ENCODE data around the gene ARHGAP12.

The ARHGAP12 gene

GRCh38 chr10:31926765-31927564 is 1.7 kb downstream of the ARHGAP12 start:
- peak overlapping the region; percentile 98 for H3K4me3 Mint-ChIP-seq
- peaks cover 35% of the 10 kb centered on the region for H3K4me1 Mint-ChIP-seq (ENCODE audit: low read depth)
- peak overlapping the region; percentile 96 for H3K27ac Mint-ChIP-seq
- intact Hi-C loops (cut with micrococcal nuclease), result loop anchor here (5.0 to 10.0 kb wide), 3 partner anchors 35 to 78 kb away; no protein-coding TSS in a partner anchor
- peaks cover 16% of the 10 kb centered on the region for H3K36me3 Mint-ChIP-seq (ENCODE audit: low read depth)
- no peaks in the 10 kb centered on the region for H3K9me3 Mint-ChIP-seq
- H3K27me3 Mint-ChIP-seq, result no peaks in the 10 kb centered on the region

GRCh38 chr10:31926160-31926559 is 2.5 kb downstream of the ARHGAP12 start:
- H3K27ac Mint-ChIP-seq, result no peak overlapping the region
- peaks cover 16% of the 10 kb centered on the region for H3K36me3 Mint-ChIP-seq (ENCODE audit: low read depth)
- H3K4me3 Mint-ChIP-seq, result no peak overlapping the region
- no peaks in the 10 kb centered on the region for H3K27me3 Mint-ChIP-seq
- H3K4me1 Mint-ChIP-seq (ENCODE audit: low read depth), result peaks cover 38% of the 10 kb centered on the region
- intact Hi-C loops (cut with micrococcal nuclease), result loop anchor here (5.0 to 10.0 kb wide), 3 partner anchors 36 to 79 kb away; no protein-coding TSS in a partner anchor
- H3K9me3 Mint-ChIP-seq, result no peaks in the 10 kb centered on the region

GRCh38 chr10:31924833-31925232 is 3.8 kb downstream of the ARHGAP12 start:
- Mint-ChIP-seq H3K4me1 (ENCODE audit: low read depth) (peaks cover 35% of the 10 kb centered on the region), H3K36me3 (ENCODE audit: low read depth) (peaks cover 16% of the 10 kb centered on the region), H3K27me3 (no peaks in the 10 kb centered on the region), H3K27ac (no peak overlapping the region), H3K4me3 (no peak overlapping the region), H3K9me3 (no peaks in the 10 kb centered on the region)
- intact Hi-C loops (cut with micrococcal nuclease), result loop anchor here (5.0 to 10.0 kb wide), 3 partner anchors 37 to 80 kb away; no protein-coding TSS in a partner anchor

GRCh38 chr10:31923389-31923788 is 5.2 kb downstream of the ARHGAP12 start:
- Mint-ChIP-seq H3K27me3 (no peaks in the 10 kb centered on the region), H3K36me3 (ENCODE audit: low read depth) (peaks cover 6% of the 10 kb centered on the region), H3K27ac (no peak overlapping the region), H3K4me3 (no peak overlapping the region), H3K9me3 (no peaks in the 10 kb centered on the region), H3K4me1 (ENCODE audit: low read depth) (peaks cover 36% of the 10 kb centered on the region)
- intact Hi-C loops (cut with micrococcal nuclease), result loop anchor here (10.0 kb wide), 1 partner anchor 81 kb away; no protein-coding TSS in a partner anchor

GRCh38 chr10:31921031-31921430 is 7.6 kb downstream of the ARHGAP12 start:
- H3K9me3 Mint-ChIP-seq, result no peaks in the 10 kb centered on the region
- intact Hi-C loops (cut with micrococcal nuclease), result loop anchor here (10.0 kb wide), 1 partner anchor 84 kb away; no protein-coding TSS in a partner anchor

GRCh38 chr10:31920538-31920937 is 8.1 kb downstream of the ARHGAP12 start:
- Mint-ChIP-seq H3K4me1 (ENCODE audit: low read depth) (peaks cover 25% of the 10 kb centered on the region), H3K36me3 (ENCODE audit: low read depth) (no peaks in the 10 kb centered on the region), H3K27ac (no peak overlapping the region), H3K4me3 (no peak overlapping the region), H3K27me3 (no peaks in the 10 kb centered on the region), H3K9me3 (no peaks in the 10 kb centered on the region)
- intact Hi-C loops (cut with micrococcal nuclease), result loop anchor here (10.0 kb wide), 1 partner anchor 84 kb away; no protein-coding TSS in a partner anchor

More at GRCh38 chr10:31921031-31921430, 7.6 kb downstream of the ARHGAP12 start:
- Mint-ChIP-seq H3K4me1 (ENCODE audit: low read depth) (peaks cover 28% of the 10 kb centered on the region), H3K4me3 (no peak overlapping the region), H3K27me3 (no peaks in the 10 kb centered on the region), H3K27ac (no peak overlapping the region), H3K36me3 (ENCODE audit: low read depth) (no peaks in the 10 kb centered on the region)

- H3K36me3 Mint-ChIP-seq (ENCODE audit: low read depth), result no peaks in the 10 kb centered on the region
- peaks cover 25% of the 10 kb centered on the region for H3K4me1 Mint-ChIP-seq (ENCODE audit: low read depth)
- no peaks in the 10 kb centered on the region for H3K27me3 Mint-ChIP-seq
- intact Hi-C loops (cut with micrococcal nuclease), result no loop called here
- H3K27ac Mint-ChIP-seq, result no peak overlapping the region
- H3K4me3 Mint-ChIP-seq, result no peak overlapping the region
- H3K9me3 Mint-ChIP-seq, result no peaks in the 10 kb centered on the region
Measured at GRCh38 chr10:31918671-31919409, 9.8 kb downstream of the ARHGAP12 start.

GRCh38 chr10:31914370-31914769 is 14.3 kb downstream of the ARHGAP12 start:
- H3K27ac Mint-ChIP-seq, result no peak overlapping the region
- no peak overlapping the region for H3K4me3 Mint-ChIP-seq
- no peaks in the 10 kb centered on the region for H3K36me3 Mint-ChIP-seq (ENCODE audit: low read depth)
- intact Hi-C loops (cut with micrococcal nuclease), result no loop called here
- H3K4me1 Mint-ChIP-seq (ENCODE audit: low read depth), result peaks cover 20% of the 10 kb centered on the region
- H3K27me3 Mint-ChIP-seq, result no peaks in the 10 kb centered on the region
- no peaks in the 10 kb centered on the region for H3K9me3 Mint-ChIP-seq

GRCh38 chr10:31912898-31913850 is 15.5 kb downstream of the ARHGAP12 start:
- Mint-ChIP-seq H3K9me3 (no peaks in the 10 kb centered on the region), H3K27ac (no peak overlapping the region), H3K4me3 (no peak overlapping the region), H3K27me3 (no peaks in the 10 kb centered on the region), H3K4me1 (ENCODE audit: low read depth) (peaks cover 10% of the 10 kb centered on the region), H3K36me3 (ENCODE audit: low read depth) (peaks cover 7% of the 10 kb centered on the region)
- intact Hi-C loops (cut with micrococcal nuclease), result no loop called here

- H3K36me3 Mint-ChIP-seq (ENCODE audit: low read depth), result peaks cover 14% of the 10 kb centered on the region
- H3K4me1 Mint-ChIP-seq (ENCODE audit: low read depth), result peaks cover 10% of the 10 kb centered on the region
- H3K27ac Mint-ChIP-seq, result no peak overlapping the region
- no peak overlapping the region for H3K4me3 Mint-ChIP-seq
- intact Hi-C loops (cut with micrococcal nuclease), result no loop called here
- no peaks in the 10 kb centered on the region for H3K9me3 Mint-ChIP-seq
- no peaks in the 10 kb centered on the region for H3K27me3 Mint-ChIP-seq
Measured at GRCh38 chr10:31912289-31912688, 16.3 kb downstream of the ARHGAP12 start.

- Mint-ChIP-seq H3K27me3 (no peaks in the 10 kb centered on the region), H3K27ac (no peak overlapping the region), H3K9me3 (no peaks in the 10 kb centered on the region), H3K36me3 (ENCODE audit: low read depth) (peaks cover 37% of the 10 kb centered on the region), H3K4me3 (no peak overlapping the region), H3K4me1 (ENCODE audit: low read depth) (peaks cover 15% of the 10 kb centered on the region)
- intact Hi-C loops (cut with micrococcal nuclease), result no loop called here
Measured at GRCh38 chr10:31910016-31910415, 18.6 kb downstream of the ARHGAP12 start.

- Mint-ChIP-seq H3K27me3 (no peaks in the 10 kb centered on the region), H3K36me3 (ENCODE audit: low read depth) (peaks cover 37% of the 10 kb centered on the region), H3K9me3 (no peaks in the 10 kb centered on the region), H3K27ac (no peak overlapping the region), H3K4me1 (ENCODE audit: low read depth) (peaks cover 9% of the 10 kb centered on the region), H3K4me3 (no peak overlapping the region)
- intact Hi-C loops (cut with micrococcal nuclease), result no loop called here
Measured at GRCh38 chr10:31908157-31908556, 20.5 kb downstream of the ARHGAP12 start.

GRCh38 chr10:31906039-31906438 is 22.6 kb downstream of the ARHGAP12 start:
- no peak overlapping the region for H3K4me3 Mint-ChIP-seq
- intact Hi-C loops (cut with micrococcal nuclease), result no loop called here
- no peaks in the 10 kb centered on the region for H3K27me3 Mint-ChIP-seq
- peaks cover 6% of the 10 kb centered on the region for H3K9me3 Mint-ChIP-seq
- H3K27ac Mint-ChIP-seq, result no peak overlapping the region
- peaks cover 46% of the 10 kb centered on the region for H3K36me3 Mint-ChIP-seq (ENCODE audit: low read depth)
- peaks cover 6% of the 10 kb centered on the region for H3K4me1 Mint-ChIP-seq (ENCODE audit: low read depth)
